ENCODE measurements around the gene ERRFI1.
"Not testable (repeated sequence)": the region's sequence is repeated elsewhere in the genome, so short reads cannot be mapped to it uniquely, and the experiment has no call there.

DNA sequence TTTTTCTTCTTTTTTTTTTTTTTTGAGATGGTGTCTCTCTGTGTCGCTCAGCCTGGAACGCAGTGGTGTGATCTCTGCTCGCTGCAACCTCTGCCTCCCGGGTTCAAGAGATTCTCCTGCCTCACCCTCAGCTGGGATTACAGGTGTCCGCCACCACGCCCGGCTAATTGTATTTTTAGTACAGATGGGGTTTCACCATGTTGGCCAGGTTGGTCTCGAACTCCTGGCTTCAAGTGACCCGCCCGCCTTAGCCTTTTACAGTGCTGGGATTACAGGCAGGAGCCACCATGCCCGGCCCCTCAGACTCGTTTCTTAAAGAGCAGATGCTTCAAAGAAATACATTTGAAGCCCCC lies 62.8 kb downstream of the ERRFI1 start:
- TF ChIP-seq POLR2A (IDR thresholded peaks at IDR 0.05; ENCODE audit: extremely low read depth, insufficient read length), result not testable (repeated sequence)
- TF ChIP-seq, protein P1, sequence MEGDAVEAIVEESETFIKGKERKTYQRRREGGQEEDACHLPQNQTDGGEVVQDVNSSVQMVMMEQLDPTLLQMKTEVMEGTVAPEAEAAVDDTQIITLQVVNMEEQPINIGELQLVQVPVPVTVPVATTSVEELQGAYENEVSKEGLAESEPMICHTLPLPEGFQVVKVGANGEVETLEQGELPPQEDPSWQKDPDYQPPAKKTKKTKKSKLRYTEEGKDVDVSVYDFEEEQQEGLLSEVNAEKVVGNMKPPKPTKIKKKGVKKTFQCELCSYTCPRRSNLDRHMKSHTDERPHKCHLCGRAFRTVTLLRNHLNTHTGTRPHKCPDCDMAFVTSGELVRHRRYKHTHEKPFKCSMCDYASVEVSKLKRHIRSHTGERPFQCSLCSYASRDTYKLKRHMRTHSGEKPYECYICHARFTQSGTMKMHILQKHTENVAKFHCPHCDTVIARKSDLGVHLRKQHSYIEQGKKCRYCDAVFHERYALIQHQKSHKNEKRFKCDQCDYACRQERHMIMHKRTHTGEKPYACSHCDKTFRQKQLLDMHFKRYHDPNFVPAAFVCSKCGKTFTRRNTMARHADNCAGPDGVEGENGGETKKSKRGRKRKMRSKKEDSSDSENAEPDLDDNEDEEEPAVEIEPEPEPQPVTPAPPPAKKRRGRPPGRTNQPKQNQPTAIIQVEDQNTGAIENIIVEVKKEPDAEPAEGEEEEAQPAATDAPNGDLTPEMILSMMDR (IDR thresholded peaks at IDR 0.05; ENCODE audit: low read depth, low read length), result not testable (repeated sequence)

Data from NB4 (cell line).